Measurements from ENCODE around the gene CRADD. TPM values are rescaled to one million over a fixed set of nuclear protein-coding genes. Genes with fewer than 3 reads are reported as not detected.
"Not testable (repeated sequence)": the region's sequence is repeated elsewhere in the genome, so short reads cannot be mapped to it uniquely, and the experiment has no call there.

Gene CRADD
- total RNA-seq, 1 donor from 2014 or later: 39.5 TPM

DNA sequence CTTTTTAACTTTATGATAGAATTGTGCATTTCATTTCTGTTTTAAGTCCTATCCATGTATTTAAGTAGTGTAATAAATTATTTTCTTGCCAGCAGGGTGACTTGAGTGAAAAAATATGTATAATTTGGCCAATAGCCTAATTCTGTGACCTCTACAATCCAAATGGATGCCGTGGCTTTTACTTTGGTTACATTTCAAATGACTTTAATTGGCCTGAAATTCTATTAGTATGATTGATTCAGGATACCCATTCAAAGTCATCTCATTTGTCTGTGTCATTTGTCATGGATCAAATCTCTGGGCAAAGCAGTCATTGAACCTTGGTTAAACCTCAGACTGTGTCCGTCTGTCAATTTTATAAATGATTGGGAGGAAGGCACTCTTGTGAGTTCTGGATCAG lies 29.6 kb downstream of the CRADD start:
- no peak for DNase-seq

DNA sequence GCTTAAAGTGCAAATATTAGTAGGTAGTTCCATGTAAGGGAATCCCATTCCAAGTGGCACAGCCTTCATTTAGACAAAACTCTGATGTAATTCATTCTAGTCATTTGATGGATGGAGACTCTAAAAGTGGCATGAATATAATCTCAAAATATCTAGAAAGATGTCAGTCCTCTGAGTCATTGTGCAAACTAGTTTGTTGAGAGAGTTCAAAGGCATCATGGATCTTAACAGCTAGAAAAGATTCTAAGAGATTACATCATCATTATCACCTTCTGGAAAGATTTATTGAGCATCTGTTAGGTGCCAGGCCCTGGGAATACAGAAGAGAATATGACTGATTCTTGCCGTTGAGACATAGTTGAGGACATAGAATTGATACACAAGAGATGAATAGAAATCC lies 30.7 kb downstream of the CRADD start:
- no peak for DNase-seq

DNA sequence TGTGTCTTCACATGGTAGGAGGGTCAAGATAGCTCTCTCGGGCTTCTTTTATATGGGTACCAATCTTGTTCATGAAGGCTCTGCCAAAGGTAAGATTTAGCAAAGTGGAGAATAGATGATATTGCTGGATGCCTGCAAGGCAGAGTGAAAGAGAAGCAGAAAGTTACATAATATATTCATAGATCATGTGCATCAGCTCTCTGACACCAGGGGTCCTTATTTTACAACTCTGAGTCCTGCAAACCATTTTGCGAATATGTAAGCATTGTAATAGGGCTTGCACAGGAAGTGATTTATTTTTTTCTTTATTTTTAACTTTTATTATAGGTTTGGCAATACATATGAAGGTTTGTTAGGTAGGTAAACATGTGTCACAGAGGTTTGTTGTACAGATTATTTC lies 31.8 kb downstream of the CRADD start:
- no peak for DNase-seq

DNA sequence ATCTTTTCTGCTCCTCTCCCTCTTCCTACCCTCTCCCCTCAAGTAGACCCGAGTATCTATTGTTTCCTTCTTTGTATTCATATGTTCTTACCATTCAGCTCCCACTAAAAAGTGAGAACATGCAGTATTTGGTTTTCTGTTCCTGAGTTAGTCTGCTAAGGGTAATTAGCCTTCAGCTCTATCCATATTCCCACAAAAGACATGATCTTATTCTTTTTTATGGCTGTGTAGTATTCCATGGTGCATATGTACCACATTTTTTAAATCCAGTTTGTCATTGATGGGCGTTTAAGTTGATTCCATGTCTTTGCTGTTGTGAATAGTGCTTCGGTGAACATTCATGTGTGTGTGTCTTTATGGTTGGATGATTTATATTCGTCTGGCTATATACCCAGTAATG lies 32.2 kb downstream of the CRADD start:
- no peak for DNase-seq

DNA sequence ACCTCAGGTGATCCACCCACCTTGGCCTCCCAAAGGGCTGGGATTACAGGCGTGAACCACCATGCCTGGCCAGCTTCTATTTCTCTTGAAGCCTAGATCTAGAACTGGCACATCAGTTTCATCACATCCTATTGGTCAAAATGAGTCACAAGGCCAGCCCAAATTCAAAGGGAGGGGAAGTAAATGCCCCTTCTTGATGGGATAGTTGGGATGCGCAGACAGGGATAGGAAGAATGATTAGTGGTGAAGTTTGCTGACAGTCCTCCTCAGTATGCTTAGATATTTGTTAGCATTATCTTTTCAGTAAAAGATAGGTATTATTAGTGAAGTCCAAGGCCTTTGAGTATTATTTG lies 33.4 kb downstream of the CRADD start:
- DNase-seq: no peak

DNA sequence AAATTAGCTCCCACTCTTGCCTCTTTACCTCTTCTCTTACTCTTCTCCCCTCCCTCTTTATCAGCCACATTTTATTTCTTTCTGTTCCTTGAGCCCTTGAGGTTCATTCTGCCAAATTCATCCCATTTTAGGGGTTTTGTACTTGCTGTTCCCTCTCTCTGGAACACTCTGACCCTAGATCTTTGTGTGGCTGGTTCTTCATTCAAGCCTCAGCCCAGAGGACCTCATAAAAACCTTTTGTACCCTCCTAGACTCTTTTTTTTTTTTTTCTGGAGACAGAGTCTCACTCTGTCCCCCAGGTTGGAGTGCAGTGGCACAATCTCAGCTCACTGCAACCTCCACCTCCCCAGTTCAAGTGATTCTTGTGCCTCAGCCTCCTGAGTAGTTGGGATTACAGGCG lies 34.3 kb downstream of the CRADD start:
- not testable (repeated sequence) for DNase-seq

DNA sequence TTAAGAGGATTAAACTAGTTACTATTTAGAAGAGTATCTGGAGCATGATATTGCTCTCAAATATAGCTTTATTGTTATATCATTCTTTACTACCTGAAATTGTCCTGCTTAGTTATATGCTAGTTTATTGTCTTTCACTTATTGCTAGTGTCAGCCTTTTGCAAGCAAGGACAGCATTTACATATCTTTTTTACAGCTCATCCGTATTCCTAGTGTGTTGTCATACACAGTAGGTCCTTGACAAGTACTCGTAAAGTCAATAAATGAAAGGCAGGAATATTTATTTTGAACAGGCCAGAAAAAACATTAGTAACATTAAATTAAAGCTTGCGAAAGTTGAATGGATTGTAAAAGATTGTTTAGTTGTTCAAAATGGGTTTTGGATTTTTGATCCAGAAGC lies 35.0 kb downstream of the CRADD start:
- no peak for DNase-seq

DNA sequence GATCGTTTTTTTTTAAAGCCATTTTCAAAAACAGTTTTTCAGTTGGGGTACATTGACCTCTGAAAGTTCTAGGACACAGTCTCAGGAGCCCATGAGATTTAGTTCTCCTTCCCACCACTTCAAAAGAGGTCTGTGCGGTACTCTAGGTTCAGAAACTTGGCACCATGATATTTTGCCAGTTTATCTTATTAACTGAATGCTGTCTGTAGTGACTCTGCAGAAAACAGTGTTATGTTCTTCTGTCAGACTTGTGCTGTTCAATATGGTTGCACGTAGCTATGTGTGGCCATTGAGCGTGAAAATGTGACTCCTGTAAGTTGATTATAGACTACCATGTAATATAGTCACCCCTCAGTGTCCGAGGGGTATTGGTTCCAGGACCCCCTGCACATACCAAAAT lies 35.9 kb downstream of the CRADD start:
- no peak for DNase-seq

DNA sequence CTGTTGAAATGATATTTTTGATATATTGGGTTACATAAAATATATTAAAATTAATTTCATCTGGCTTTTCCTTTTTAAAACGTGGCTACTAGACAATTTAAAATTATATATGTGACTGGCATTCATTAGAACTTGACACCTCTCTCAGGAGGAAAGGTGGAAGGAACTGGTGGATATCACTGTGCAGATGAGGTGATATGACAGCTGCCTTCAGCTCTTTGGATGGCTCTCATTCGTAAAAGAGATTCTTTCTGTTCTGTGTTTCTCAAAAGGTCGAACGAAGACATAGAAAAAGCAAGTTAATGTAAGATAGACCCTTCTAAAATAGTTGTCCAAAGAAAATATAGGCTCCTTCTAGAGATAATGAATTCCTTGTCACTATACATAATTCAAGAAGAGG lies 36.6 kb downstream of the CRADD start:
- no peak for DNase-seq

DNA sequence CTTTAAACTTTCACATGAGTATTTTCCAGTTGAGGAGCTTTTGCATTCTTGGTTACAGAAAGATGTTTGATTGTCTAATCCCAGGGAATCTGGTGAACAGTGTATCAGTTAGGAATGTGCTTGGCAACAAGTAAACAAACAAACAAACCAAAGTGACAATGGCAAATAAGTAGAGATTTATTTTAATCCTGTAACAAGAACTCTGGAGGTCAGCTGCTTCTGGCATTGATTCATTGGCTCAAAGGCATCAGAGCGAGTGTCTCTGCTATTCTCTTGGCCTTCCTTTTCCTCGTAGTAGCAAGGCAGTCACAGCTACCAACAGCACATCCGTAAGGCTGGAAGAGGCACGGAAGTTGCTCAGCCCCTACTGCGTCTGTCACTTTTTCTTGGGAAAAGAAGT lies 37.2 kb downstream of the CRADD start:
- DNase-seq: peak; percentile 9

DNA sequence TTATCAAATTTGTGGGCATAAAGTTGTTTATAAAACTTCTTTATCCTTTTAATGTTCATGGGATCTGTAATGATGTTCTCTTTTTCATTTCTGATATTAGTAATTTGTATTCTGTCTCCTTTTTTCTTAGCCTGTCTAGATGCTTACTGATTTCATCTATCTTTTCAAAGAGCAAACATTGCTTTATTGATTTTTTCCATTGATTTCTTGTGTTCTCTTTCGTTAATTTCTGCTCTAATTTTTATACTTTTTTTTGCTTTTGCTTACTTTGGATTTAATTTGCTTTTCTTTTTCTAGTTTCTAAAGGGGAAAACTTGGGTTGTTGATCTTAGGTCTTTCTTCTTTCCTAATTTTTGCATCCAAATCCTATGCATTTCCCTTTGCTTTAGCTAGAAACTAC lies 42.5 kb downstream of the CRADD start:
- no peak for DNase-seq

DNA sequence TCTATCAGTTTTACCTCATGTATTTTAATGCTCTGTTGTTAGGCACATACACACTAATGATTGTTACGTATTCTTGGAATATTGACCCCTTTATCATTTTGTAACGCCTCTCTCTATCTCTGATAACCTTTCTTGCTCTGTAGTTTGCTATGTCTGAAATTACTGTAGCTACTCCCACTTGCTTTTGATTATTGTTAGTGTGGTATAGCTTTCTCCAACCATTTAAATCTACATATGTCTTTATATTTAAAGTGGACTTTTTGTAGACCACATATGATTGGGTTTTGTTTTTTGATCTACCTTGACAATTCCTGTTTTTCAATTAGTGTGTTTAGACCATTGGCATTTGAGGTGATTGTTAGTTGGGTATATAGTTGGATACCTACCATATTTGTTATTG lies 43.4 kb downstream of the CRADD start:
- no peak for DNase-seq

DNA sequence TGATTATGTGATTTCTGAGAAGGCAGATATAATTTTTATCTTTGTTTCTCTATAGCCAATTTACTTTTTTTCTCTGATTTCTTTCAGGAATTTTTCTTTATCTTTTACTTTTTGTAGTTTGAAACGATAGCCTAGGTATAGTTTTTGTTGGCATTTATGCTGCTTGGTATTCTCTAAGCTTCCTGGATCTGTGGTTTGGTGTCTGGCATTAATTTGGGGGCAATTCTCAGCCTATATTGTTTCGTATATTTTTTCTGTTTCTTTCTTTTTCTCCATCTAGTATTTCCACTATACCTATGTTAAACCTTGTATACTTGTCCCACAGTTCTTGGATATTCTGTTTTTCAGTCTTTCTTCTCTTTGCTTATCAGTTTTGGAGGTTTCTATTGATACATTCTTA lies 45.0 kb downstream of the CRADD start:
- DNase-seq: no peak

DNA sequence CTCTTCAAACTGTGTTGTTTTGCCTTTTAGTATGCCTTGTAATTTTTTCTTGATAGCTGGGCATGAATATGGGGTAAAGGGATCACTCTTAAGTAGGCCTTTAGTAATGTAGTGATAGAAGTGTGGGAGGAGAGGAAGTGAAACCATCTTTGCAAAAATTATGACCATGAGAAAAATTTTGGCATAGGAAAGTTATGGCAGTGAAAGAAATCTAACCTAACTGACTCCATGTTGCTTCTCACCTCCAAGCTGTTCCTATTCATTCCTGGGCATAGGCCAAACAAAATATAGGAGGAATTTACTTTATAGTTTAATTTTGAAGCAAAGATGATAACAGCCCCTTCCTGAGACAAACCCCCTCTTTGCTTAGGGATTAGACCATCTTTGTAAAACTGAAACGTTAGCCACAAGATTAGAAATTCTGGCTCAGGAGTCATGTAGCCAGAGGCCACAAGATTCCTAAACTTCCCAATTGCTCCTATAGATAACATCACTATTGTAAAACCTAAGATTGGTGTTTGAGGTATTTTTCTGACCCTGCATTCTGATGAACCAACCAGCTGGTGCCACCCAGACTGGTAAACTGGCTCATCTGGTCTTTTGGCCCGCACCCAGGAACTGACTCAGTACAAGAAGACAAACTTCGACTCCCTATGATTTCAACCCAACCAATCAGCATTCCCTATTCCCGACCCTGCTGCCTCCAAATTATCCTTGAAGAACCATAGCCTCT lies 45.8 kb downstream of the CRADD start:
- no peak for DNase-seq

DNA sequence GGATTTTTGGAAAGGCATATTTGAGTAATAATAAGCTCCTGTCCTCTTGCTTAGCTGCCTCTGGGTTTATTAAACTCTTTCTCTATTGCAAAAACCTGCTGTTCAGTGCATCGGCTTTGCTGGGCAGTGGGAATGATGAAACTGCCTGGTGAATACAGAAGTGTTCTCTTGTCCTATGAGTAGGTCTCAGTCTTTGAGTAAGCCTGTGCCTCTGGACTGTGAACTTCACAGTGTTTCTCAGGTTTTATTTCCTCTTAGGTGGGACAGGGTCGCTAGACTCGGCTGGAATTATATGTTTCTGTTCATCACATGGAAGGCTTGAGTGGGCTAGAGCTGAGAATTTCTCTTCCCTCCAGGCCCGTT lies 46.4 kb downstream of the CRADD start:
- no peak for DNase-seq

DNA sequence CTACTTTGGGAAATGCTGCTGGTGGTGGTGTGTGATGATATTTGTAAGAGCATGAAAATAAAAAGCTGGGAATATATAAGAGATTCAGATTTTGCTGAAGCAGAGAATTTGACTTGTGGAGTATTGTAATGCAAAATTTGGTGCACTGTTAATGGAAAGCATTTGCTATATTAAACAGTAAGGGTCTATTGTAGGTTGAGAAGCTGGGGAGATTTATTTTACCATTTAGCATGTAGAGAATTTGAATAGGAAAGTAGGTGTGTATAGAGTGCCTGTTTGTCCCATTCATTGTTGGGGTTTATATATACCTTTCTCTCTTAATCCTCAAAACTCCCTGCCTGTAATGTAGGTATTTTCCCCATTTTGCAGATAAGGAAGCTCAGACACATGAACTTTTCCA lies 48.4 kb downstream of the CRADD start:
- DNase-seq: no peak

DNA sequence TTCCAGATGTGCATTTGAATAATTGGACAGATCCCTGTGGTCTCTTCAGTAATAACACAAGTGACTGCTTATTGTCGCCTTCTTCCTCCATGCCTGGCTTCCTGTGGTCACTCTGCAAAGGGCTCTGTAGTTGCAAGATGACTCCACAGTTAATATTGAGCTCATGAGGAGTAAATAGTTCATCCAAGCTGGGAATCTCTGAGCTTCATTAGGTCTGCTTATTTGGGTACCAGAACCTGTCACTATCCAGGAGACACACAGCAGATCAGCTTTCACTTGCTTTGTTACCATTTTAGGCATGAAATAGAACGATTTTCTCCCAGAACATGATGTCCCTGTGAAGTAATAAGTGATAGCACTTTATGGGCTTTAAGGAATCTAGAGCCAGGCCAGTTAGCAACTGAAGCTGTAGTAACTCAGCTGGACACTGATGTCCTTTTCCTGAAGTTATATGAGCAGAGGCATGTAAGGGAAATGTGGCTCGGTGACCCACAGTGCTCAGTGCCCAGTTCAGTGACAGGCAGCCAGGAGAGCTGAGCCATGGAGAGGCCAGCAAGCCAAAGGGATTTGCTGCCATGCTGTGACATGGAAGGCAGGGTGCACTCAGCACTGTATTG lies 50.1 kb downstream of the CRADD start:
- no peak for DNase-seq

DNA sequence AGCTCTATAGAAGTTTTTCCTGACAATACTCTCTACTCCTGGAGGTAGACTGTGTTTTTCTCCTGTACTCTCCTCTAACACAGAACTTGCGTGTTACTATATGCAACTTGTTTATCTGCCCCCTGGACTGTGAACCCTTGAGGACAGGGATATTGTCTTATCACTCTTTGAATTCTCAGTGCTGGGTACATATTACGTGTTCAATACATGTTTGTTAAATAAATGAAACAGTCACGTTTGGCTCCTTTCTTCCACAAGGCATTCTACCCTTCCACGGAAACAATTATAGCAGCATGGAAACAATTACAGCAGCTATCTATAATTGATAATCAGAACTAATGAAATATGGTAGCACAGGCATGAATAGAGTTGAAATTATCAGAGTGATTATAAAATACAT lies 50.7 kb downstream of the CRADD start:
- no peak for DNase-seq

DNA sequence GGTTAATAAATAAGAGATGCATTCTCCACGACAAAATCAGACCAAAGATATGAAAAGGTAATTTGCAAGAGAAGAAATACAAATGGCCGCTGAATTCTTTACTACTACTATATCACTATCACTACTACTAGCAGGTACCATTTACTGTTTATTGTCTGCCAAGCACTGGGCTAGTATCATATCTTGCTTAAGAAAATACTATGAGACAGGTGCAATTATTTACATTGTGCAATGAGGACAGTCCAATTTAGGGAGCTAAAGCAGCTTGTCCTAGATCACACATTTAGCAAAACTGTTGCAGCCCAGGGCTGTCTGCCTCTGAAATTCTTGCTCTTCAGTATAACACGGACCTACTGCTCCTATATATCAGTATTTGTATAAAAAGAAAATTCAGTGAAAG lies 52.8 kb downstream of the CRADD start:
- no peak for DNase-seq

DNA sequence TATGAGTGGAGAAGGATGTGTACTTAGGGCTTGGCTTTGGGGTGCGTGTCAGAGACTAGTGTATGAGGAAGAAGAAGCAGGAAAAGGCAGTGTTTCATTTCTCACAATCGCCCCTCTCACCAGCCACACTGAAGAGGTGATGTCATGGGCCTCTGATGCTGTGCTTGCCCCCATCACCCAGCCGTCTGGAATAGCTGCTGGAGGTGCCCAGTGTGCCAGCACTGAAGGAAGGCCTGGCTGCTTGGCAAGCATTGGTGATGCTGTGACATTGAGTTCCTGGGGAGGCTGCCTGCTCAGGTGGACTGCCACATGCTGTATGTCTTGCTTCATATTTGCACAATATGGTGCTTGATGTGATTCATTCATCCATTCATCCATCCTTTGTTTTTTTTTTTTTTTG lies 56.2 kb downstream of the CRADD start:
- DNase-seq: no peak

DNA sequence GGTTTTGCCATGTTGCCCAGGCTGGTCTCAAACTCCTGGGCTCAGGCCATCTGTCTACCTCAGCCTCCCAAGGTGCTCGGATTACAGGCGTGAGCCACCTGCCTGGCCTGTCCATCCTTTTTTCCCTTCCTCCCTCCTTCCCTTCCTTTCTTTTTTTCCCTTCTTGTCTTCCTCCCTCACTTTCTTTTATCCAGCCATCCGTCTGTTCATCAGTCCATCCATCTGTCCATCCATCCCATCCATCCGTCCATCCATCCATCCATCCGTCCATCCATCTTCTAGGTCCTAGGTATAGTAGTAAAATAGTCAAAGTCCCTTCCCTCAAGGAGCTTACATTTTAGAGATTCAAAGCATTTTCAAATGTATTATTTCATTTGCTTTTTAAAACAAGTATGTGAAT lies 56.8 kb downstream of the CRADD start:
- DNase-seq: no peak

DNA sequence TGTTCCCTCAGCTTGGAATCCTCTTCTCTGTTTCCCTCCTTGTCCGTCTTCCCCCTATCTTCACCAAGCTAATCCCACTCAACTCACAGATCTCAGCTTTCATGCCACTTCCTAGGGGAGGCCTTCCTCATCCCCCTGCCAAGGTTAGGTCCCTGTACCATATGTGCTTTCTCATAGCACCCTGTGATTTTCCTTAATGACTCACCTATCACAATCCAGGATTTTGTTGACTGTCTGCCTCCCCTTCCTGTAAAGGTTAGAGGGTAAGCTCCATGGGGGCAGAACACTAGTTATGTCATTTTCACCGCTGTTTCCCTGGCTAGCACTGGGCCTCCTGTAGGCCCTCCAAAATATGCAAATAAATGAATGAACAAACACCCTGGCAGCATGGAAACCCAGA lies 57.6 kb downstream of the CRADD start:
- DNase-seq: no peak

DNA sequence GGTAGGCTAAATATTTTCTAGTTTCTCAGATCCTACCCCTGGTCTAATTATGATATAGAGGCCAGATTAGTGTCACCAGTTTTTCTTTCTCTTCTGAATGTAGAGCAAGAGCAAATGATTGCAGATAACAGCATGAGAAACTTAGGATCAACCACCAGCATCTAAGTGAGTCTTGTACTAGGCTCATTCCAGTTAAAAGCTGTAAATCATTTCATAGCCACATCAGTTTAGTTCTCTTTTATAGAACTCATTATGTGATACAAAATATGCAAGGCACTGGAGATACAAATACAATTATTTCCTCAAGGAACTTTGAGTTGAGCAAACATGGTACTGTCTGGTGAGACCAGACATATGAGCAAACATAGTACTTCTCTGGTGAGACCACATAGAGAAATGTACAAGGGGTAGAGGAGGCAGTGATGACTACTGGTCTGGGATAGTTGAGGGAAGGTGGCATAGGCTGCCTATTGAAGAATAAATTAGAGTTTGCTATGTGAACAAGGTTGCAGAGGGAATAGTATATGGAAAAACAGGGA lies 59.5 kb downstream of the CRADD start:
- no peak for DNase-seq

DNA sequence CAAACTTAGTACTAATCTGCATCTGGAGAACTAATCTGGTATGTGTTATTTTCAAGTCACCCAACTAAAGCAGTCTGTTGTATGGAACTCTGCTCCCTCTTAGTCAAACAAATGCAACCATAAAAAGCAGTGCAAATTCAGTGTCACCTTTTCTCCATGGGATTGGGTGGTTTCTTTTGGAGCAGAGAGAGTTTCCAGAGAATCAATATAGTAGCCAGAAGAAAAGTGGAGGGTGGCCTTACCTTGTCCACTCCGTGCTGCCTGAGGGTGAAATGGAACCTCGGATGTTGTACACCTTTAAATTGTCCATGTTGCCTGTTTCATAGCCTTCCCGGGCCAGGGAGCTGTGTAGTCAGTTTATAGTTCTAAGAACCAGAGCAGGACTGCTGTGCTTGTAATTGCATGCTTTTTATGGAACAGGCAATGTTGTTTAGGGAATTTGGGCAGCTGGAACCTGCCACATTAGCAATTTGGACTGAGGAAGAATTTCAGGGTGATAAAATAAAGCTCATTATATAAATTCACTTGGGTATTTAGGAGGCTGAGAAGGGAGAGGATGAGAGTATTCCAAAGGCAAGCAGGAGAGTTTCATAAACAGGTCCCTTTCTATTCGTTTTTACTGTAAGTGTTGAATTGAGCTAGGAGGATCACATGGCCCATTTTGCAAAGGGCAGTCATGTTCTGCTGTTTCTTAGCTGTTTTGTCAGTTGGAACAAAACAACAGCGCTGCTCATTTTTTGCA lies 60.5 kb downstream of the CRADD start:
- no peak for DNase-seq

All from tongue (tissue), 2 donors.